Peyer's patch (tissue), 4 donors: ENCODE data around the gene TRIO.

ENCODE experiments used
- CTCF ChIP-seq, 6 experiments: fragments of 450-650 bp in 4 of 6; fragments of 200-600 bp in 2 of 6; sonication (generic) in 1 of 6; IDR thresholded peaks; one replicate each; pipeline ENCODE4 v1.5.1; 2017 to 2019; ENCODE audit warnings: antibody characterized with exemption in 6 of 6, mild to moderate bottlenecking in 3 of 6, moderate library complexity in 1 of 6
- POLR2A ChIP-seq, 2 donors: fragments of 450-650 bp; IDR thresholded peaks; one replicate each; pipeline ENCODE4 v1.5.1; 2017; ENCODE audit warnings: antibody characterized with exemption in 2 of 2, mild to moderate bottlenecking in 2 of 2, moderate library complexity in 2 of 2

DNA sequence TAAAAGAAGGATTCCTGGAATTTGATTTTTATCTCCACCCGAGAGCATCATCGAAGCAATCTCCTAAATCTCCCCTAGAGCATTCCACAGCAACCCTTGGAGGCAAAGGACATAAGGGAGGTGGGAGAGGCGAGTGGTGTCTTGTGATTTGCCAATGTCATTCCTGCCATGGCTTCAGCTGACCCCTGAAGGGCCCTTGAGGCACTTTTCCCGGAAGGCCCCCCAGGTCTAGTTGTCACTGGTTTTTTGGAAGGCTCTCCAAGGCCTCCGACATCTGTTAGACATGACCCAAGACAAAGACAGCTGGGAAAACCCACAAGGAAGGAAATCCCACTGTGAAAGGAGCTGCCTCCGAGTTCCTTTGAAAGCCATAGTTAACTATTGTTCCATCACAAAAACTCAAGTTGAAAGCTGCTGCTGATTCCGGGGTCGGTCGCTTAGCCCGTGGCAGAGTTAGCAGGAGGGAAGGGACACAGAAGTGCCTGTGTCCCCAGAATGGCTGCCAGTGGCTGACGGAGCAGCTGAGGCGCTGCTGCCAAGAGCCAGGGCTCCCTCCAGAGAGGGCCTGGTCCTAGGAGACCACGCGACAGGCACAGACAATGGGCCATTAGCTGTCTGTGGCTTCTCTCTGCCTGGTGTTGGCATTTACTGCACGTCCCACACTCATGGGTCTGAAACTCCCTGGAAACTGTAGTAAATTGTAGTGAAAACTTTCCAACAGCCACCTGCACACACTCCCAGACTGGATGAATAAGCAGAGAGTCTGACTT, 24.4 kb upstream of the TRIO start:
- TF ChIP-seq POLR2A (IDR thresholded peaks at IDR 0.05): no peak
- TF ChIP-seq CTCF (IDR thresholded peaks at IDR 0.05): no peak
